Neural cell (in vitro differentiated cells): Measurements from ENCODE around the gene RPTN. TPM values are rescaled to one million over a fixed set of nuclear protein-coding genes. Genes with fewer than 3 reads are reported as not detected.

ENCODE experiments used
- H2AFZ ChIP-seq: fragments of 200-600, 300-800 bp; sonication (generic), shearing (Covaris generic); 2 replicates; pipeline ENCODE4 v1.6.0; 2014; ENCODE audit warnings: low read depth, mild to moderate bottlenecking, antibody characterized with exemption, low read length, moderate library complexity
- H3F3A ChIP-seq: fragments of 200-600 bp; shearing (Covaris generic); 2 replicates; pipeline ENCODE4 v1.6.1; 2016; ENCODE audit warnings: mild to moderate bottlenecking, moderate library complexity, mixed read lengths, antibody characterized with exemption, low read length; ENCODE audit not compliant: insufficient read depth, poor library complexity, severe bottlenecking
- H3K27ac ChIP-seq: fragments of 200-600, 300-800 bp; sonication (generic), shearing (Covaris generic); 2 replicates; pipeline ENCODE4 v1.5.1; 2014; ENCODE audit warnings: mild to moderate bottlenecking, low read length, moderate library complexity
- H3K27me3 ChIP-seq: fragments of 300-800, 200-600 bp; sonication (generic), shearing (Covaris generic); 2 replicates; pipeline ENCODE4 v1.6.0; 2014; ENCODE audit warnings: mild to moderate bottlenecking, low read depth, low read length, moderate library complexity; ENCODE audit not compliant: insufficient read depth
- H3K36me3 ChIP-seq: fragments of 300-800, 200-600 bp; sonication (generic), shearing (Covaris generic); 2 replicates; pipeline ENCODE4 v1.5.1; 2014; ENCODE audit warnings: mild to moderate bottlenecking, antibody characterized with exemption, low read length, moderate library complexity; ENCODE audit not compliant: insufficient read depth
- H3K4me2 ChIP-seq: fragments of 300-800, 200-600 bp; sonication (generic), shearing (Covaris generic); 2 replicates; pipeline ENCODE4 v1.6.0; 2014; ENCODE audit warnings: mild to moderate bottlenecking, low read length
- H3K4me3 ChIP-seq: fragments of 300-800, 200-600 bp; sonication (generic), shearing (Covaris generic); 2 replicates; pipeline ENCODE4 v1.5.1; 2014; ENCODE audit warnings: mild to moderate bottlenecking, low read length, moderate library complexity
- H3K79me2 ChIP-seq: fragments of 200-600 bp; shearing (Covaris generic); replicated peaks from 2 replicates; pipeline ENCODE4 v1.6.0; 2014; ENCODE audit warnings: mild to moderate bottlenecking, low read length, moderate library complexity; ENCODE audit not compliant: insufficient read depth
- H3K9ac ChIP-seq: fragments of 300-800, 200-600 bp; sonication (generic), shearing (Covaris generic); 2 replicates; pipeline ENCODE4 v1.6.1; 2016; ENCODE audit warnings: mild to moderate bottlenecking, low read length, mixed read lengths
- H3K9me2 ChIP-seq: fragments of 200-600 bp; shearing (Covaris generic); 2 replicates; pipeline ENCODE4 v1.6.1; 2016; ENCODE audit warnings: mild to moderate bottlenecking, low read length, mixed read lengths; ENCODE audit not compliant: insufficient read depth
- H3K9me3 ChIP-seq: fragments of 200-600, 300-800 bp; sonication (generic), shearing (Covaris generic); 2 replicates; pipeline ENCODE4 v1.6.1; 2016; ENCODE audit warnings: mild to moderate bottlenecking, mixed run types, low read length, moderate library complexity, mixed read lengths
- H4K20me1 ChIP-seq: fragments of 200-600 bp; shearing (Covaris generic); 2 replicates; pipeline ENCODE4 v1.6.1; 2016; ENCODE audit warnings: mild to moderate bottlenecking, mixed run types; ENCODE audit not compliant: insufficient read depth
- EP300 ChIP-seq: fragments of 450-650 bp; conservative IDR thresholded peaks from 2 replicates; pipeline ENCODE4 v1.6.1; 2014; ENCODE audit warnings: antibody characterized with exemption, mild to moderate bottlenecking, moderate library complexity; ENCODE audit not compliant: poor library complexity, severe bottlenecking
- EZH2 ChIP-seq: fragments of 200-600, 300-800 bp; shearing (Covaris generic), sonication (generic); IDR thresholded peaks from 2 replicates; pipeline ENCODE4 v1.6.1; 2014; ENCODE audit warnings: antibody characterized with exemption, low read length, borderline replicate concordance, mild to moderate bottlenecking; ENCODE audit not compliant: insufficient read depth, poor library complexity, severe bottlenecking
- MXI1 ChIP-seq: fragments of 450-650 bp; conservative IDR thresholded peaks from 2 replicates; pipeline ENCODE4 v1.6.1; 2014; ENCODE audit warnings: antibody characterized with exemption, mild to moderate bottlenecking; ENCODE audit not compliant: poor library complexity, severe bottlenecking
- POLR2AphosphoS5 ChIP-seq: IDR thresholded peaks from 2 replicates; pipeline ENCODE4 v1.6.1; 2012
- RAD21 ChIP-seq: fragments of 450-650 bp; conservative IDR thresholded peaks from 2 replicates; pipeline ENCODE4 v1.6.1; 2014; ENCODE audit warnings: antibody characterized with exemption, mild to moderate bottlenecking, moderate library complexity
- SMC3 ChIP-seq: fragments of 450-650 bp; conservative IDR thresholded peaks from 2 replicates; pipeline ENCODE4 v1.6.1; 2014; ENCODE audit warnings: antibody characterized with exemption, mild to moderate bottlenecking, moderate library complexity; ENCODE audit not compliant: poor library complexity
- TAF1 ChIP-seq: IDR thresholded peaks from 2 replicates; pipeline ENCODE4 v1.6.1; 2012; ENCODE audit warnings: low read depth
- polyA plus RNA-seq: library from polyadenylated mRNA; depleted of rRNA; stranded (reverse); fragments of >200 nt; gene quantifications from 2 replicates; pipeline ENCODE4 v1.2.3, GENCODE V29; 2014
- TF ChIP-seq, protein P1 (sequence below): IDR thresholded peaks from 2 replicates; pipeline ENCODE4 v1.6.1; 2012; ENCODE audit warnings: borderline replicate concordance
- TF ChIP-seq, protein P2 (sequence below): fragments of 450-650 bp; IDR thresholded peaks from 2 replicates; pipeline ENCODE4 v1.5.1; 2014; ENCODE audit warnings: antibody characterized with exemption, mild to moderate bottlenecking, moderate library complexity; ENCODE audit not compliant: poor library complexity, severe bottlenecking

Gene RPTN
- polyA plus RNA-seq, 1 donor from 2014 or later: not detected

DNA sequence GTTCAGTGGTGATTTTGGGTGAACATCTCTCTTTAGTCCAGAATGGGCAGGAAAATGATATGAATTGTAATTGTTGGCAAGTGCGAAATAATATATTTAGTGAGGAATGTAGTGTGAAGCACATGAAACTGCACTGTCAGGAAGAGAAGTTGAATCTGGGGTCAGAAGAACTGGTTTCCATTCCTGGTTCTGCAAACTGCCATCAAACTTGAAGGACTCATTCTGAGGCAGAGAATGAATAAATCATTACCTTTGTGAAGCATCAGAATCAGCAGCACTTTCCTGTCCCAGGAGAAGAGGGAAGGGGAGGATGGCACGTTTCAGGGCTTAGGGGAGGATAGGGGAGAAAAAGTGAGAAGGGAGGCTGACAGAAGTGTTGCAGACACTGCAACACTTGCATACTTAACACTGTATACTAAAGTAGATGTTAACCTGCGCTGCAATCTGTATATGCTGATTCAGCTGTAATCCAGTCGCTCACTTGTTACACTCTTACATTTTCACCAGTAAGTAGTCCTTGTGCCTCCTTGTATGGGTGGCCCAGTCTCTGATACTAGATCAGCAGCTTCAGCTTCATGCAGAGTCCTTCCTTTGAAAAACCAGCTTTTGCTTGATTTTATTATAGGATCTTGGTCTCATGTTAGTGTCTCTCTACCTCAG, 10.5 kb upstream of the RPTN start:
- no peak overlapping the region for H3K4me3 ChIP-seq
- no peaks in the 10 kb centered on the region for H3K36me3 ChIP-seq

DNA sequence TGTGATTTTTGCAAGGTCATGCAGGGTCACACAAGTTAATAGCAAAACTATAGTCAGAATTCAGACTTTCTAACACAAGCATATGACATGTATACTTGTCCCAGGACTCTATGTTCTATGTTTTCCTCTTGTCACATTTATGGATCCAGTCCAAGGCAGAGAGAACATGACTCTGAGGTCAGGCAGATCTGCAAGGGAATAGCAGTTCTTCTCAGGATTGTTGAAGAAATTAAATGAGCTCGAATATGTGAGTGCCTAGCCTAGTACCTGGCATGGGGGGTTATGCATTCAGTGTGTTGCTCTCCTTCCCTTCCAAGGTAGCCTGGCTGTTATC, 9.5 kb upstream of the RPTN start:
- Histone ChIP-seq H4K20me1 (no peaks in the 10 kb centered on the region), H3F3A (no peaks in the 10 kb centered on the region), H3K9me2 (no peaks in the 10 kb centered on the region), H2AFZ (no peak overlapping the region), H3K79me2 (no peaks in the 10 kb centered on the region), H3K27ac (no peak overlapping the region), H3K9ac (no peak overlapping the region), H3K27me3 (no peaks in the 10 kb centered on the region), H3K9me3 (no peaks in the 10 kb centered on the region), H3K4me2 (no peak overlapping the region), H3K36me3 (no peaks in the 10 kb centered on the region), H3K4me3 (no peak overlapping the region)
- TF ChIP-seq SMC3: no peak
- no peak for TF ChIP-seq POLR2AphosphoS5
- TF ChIP-seq RAD21: no peak
- TF ChIP-seq EP300: no peak
- no peak for TF ChIP-seq MXI1
- no peak for TF ChIP-seq EZH2
- no peak for TF ChIP-seq TAF1
- TF ChIP-seq, protein P1, sequence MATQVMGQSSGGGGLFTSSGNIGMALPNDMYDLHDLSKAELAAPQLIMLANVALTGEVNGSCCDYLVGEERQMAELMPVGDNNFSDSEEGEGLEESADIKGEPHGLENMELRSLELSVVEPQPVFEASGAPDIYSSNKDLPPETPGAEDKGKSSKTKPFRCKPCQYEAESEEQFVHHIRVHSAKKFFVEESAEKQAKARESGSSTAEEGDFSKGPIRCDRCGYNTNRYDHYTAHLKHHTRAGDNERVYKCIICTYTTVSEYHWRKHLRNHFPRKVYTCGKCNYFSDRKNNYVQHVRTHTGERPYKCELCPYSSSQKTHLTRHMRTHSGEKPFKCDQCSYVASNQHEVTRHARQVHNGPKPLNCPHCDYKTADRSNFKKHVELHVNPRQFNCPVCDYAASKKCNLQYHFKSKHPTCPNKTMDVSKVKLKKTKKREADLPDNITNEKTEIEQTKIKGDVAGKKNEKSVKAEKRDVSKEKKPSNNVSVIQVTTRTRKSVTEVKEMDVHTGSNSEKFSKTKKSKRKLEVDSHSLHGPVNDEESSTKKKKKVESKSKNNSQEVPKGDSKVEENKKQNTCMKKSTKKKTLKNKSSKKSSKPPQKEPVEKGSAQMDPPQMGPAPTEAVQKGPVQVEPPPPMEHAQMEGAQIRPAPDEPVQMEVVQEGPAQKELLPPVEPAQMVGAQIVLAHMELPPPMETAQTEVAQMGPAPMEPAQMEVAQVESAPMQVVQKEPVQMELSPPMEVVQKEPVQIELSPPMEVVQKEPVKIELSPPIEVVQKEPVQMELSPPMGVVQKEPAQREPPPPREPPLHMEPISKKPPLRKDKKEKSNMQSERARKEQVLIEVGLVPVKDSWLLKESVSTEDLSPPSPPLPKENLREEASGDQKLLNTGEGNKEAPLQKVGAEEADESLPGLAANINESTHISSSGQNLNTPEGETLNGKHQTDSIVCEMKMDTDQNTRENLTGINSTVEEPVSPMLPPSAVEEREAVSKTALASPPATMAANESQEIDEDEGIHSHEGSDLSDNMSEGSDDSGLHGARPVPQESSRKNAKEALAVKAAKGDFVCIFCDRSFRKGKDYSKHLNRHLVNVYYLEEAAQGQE: no peak
- TF ChIP-seq, protein P2, sequence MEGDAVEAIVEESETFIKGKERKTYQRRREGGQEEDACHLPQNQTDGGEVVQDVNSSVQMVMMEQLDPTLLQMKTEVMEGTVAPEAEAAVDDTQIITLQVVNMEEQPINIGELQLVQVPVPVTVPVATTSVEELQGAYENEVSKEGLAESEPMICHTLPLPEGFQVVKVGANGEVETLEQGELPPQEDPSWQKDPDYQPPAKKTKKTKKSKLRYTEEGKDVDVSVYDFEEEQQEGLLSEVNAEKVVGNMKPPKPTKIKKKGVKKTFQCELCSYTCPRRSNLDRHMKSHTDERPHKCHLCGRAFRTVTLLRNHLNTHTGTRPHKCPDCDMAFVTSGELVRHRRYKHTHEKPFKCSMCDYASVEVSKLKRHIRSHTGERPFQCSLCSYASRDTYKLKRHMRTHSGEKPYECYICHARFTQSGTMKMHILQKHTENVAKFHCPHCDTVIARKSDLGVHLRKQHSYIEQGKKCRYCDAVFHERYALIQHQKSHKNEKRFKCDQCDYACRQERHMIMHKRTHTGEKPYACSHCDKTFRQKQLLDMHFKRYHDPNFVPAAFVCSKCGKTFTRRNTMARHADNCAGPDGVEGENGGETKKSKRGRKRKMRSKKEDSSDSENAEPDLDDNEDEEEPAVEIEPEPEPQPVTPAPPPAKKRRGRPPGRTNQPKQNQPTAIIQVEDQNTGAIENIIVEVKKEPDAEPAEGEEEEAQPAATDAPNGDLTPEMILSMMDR: no peak

More for the DNA sequence above, 10.5 kb upstream of the RPTN start:
- Histone ChIP-seq H3K9me3 (no peaks in the 10 kb centered on the region), H3K79me2 (no peaks in the 10 kb centered on the region), H2AFZ (no peak overlapping the region), H3K9me2 (no peaks in the 10 kb centered on the region), H3K27me3 (no peaks in the 10 kb centered on the region), H3K9ac (no peak overlapping the region), H3K4me2 (no peak overlapping the region), H3F3A (no peaks in the 10 kb centered on the region), H4K20me1 (no peaks in the 10 kb centered on the region), H3K27ac (no peak overlapping the region)
- TF ChIP-seq POLR2AphosphoS5: no peak
- no peak for TF ChIP-seq EP300
- no peak for TF ChIP-seq EZH2
- no peak for TF ChIP-seq SMC3
- TF ChIP-seq TAF1: no peak
- TF ChIP-seq, protein P2: no peak
- TF ChIP-seq RAD21: no peak
- TF ChIP-seq MXI1: no peak
- TF ChIP-seq, protein P1: no peak
